ENCODE results near the gene DNAJB5.
A peak's percentile ranks its signal among the peaks of the same experiment; 100 is the strongest.
"Not testable (repeated sequence)": the region's sequence is repeated elsewhere in the genome, so short reads cannot be mapped to it uniquely, and the experiment has no call there.

Gene DNAJB5

GRCh38 chr9:34989003-34989945 lies at the start of gene DNAJB5:
TSS of gene DNAJB5 (plus strand) at chr9:34989745. CDS start at chr9:34990631, 886 bp downstream.
- peak; percentile 100 for DNase-seq (ENCODE audit: low spot score)

DNA sequence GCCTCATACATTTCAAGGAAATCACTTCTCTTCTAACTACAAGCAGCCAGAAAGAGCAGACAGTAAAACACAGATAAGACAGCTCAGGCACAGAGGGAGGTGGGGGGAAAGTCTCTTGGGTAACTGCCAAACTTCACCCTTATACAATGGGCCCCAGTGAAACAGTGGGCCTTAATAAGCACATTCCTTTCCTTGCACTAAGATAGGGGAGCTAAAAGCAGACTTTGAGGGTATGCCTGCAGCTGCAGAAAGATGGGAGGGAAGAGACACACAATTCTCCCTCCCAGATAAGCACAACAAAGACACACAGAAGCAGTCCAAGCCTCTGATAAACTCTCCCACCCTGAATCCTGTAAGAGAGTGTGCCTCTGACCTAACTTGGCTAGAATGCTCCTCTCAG lies 49.6 kb upstream of the DNAJB5 start:
- DNase-seq (ENCODE audit: low spot score): not testable (repeated sequence)

DNA sequence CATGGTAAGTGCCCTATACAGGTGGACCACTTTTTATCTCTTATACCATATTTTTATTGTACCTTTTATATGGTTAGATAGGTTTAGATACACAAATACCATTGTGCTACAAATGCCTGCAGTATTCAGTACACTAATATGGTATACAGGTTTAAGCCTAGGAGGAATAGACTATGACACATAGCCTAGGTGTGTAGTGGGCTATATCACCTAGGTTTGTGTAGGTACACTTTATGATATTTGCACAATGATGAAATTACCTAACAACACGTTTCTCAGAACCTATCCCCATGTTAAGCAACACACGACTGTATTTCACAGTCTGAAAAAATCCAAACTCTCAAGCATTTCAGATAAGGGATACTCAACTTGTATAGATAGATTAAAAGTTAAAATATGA lies 41.1 kb upstream of the DNAJB5 start:
- DNase-seq (ENCODE audit: low spot score): no peak

DNA sequence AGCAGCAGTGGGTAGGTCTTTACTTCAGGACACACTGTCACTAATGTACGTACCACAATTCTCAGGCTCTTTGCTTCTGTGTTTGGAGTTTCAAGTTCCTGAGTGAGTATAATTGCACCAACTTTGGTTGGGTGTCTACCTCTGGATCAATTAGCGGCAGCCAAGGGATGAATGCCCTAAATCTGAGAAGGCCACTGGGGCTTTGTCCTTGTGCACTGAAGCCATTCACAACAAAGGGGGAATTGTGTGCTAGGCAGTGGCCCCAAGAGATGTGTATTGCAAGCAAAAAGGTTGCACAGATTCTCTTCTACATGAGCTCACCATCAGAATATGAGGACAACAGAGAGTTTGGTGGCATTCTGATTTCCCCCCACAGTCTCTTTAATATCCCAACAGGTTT lies 35.3 kb upstream of the DNAJB5 start:
- DNase-seq (ENCODE audit: low spot score): peak; percentile 32

- peak; percentile 29 for DNase-seq (ENCODE audit: low spot score)
These were observed 33.5 kb upstream of the DNAJB5 start for GRCh38 chr9:34956066-34956465.

DNA sequence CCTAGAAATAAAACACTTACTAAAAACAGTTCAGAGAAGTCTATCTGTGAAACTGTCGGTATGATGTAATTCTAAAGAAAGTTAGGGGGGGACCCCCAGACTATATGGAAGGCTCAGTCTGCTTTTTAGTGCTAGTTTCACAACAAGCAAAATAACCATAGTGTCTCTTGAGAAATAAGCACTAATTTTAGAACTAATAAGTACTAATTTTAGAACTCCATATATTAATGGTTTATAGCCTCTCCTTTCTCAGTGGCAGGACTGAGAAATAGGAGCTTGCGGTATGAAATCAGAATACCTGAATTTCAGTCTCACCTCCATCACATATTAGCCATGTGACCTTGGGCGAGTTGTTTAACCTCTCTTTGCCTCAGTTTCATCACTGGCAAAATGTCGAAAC lies 32.9 kb upstream of the DNAJB5 start:
- DNase-seq (ENCODE audit: low spot score): no peak

DNA sequence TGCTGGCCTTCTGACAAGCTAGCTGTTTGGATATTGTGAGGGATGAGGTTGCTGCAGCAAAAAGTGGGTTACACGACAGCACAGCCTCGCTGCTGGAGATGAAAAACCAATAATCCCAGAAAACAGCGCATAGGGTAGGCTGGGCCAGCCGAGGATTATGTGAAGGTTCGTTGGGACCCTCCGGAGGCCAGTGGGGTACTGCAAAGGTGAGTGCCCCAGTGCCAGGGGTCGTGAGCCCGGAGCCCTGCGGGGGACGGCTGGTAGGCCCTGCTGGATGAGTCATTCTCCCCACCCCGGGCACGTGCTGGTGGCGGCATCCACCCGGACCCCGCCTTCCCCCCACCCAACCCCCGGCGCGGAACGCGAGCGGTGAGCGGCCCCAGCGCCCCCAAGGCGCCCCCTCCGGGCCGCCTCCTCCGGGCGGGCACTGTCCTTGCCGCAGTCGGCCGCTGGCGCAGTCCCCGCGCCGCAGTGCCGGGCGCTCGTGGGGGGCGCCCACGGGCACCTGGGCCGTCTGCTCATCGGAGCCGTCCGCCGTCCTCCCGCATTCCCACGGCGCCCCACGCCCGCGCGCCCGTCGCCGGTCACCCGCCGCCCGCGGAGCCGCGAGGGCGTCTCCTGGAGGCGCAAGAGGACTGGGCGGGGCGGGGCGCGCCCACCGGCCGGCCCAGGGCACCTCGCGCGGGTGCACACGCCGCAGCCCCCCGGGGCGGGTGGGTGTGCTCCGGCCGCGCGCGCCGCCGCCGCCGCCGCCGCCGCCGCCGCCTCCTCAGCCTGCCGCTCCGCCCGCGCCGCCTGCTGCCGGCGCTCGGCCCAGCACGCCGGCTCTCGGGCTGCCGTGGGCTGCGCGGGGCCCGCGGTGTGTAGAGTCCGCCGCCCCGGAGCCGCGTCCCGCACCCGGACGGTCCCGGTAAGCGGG lies 31.8 kb upstream of the DNAJB5 start, which contains the start of gene PHF24:
Gene PHF24 (plus strand): TSS at position 794 of the 919 bp plus-strand sequence. CDS start 13,014 bp downstream, outside the sequence.
- no peak for DNase-seq (ENCODE audit: low spot score)

GRCh38 chr9:34958411-34958982 lies 31.0 kb upstream of the DNAJB5 start:
- DNase-seq (ENCODE audit: low spot score): no peak

DNA sequence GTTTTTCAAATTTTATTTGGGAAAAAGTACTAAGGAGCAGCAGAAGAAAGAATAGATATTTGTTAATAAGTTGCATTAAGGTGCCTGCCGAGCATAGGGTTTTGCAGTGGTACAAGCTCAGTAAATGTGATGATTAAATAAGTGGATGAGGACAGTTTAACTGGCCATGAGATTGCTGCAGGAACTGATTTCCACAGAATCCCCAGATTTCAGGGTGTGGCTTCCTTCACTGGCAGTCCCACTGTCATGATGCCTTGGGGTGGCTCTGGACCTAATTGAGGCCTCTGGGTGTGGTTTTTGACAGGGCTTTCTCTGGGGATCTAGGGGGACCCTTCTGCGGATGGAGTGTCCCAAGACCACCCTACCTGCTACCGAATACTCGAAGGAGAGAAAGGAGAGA lies 30.1 kb upstream of the DNAJB5 start:
- no peak for DNase-seq (ENCODE audit: low spot score)

GRCh38 chr9:34961574-34962490 lies 27.7 kb upstream of the DNAJB5 start:
- no peak for DNase-seq (ENCODE audit: low spot score)

DNA sequence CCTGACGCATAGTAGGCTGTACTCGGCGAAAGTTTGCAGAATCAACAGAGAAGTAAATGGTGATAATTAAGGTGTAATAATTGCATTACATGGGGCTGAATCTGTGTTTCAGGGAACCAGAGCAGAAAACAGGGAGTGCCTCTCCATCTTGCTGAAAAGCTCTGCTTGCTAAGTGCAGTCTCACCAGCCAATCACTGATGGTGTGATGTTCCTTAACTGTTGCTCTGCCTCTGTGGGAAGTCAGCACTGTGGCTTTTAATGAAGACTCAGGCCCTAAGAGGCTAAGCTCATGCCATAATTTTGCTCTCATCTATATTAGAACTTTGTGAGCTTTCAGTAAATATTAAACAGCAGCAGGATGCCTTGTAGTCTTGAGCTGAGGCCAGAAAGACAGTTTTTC lies 27.0 kb upstream of the DNAJB5 start:
- no peak for DNase-seq (ENCODE audit: low spot score)

DNA sequence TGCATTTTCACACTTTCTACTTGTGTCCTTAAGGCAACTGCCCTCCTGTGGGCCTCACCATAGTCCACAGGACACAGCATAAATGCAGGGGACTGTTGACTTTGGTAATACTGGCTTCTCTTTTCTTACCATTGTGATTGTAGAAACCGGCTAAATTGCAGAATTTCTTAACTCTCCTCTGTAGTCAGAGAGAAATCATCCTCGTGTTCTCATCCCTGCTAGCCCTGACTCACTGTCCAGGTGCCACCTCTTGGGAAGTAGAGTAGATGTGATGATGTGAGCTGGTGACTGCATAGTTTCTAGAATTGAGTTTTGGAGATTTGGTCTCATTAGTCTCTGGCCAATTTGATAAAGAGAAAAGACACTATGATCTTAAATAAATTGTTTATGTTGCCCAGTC lies 26.0 kb upstream of the DNAJB5 start:
- no peak for DNase-seq (ENCODE audit: low spot score)

DNA sequence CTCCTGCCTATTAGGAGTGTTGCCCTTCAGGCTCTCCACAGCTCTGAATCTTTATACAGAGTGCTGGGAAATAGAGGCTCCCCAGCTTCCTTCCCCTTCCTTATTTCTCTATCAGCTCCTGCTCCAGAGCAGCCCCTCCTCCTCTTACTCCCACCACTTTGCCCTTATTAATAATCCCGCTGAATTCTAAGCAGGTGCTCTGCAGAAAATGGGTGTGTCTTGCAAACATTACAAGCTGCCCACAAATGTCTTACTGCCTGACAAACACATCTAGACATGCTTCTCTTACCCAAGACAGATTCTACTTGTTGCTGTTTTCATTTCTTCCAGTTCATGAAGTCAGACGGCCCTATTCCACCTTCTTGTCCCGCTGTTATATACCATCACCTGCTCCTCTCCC lies 25.1 kb upstream of the DNAJB5 start:
- DNase-seq (ENCODE audit: low spot score): no peak

GRCh38 chr9:34971146-34971811 lies 18.3 kb upstream of the DNAJB5 start:
- DNase-seq (ENCODE audit: low spot score): no peak

GRCh38 chr9:34974664-34975063 lies 14.9 kb upstream of the DNAJB5 start:
- no peak for DNase-seq (ENCODE audit: low spot score)

GRCh38 chr9:34976441-34976840 lies 13.1 kb upstream of the DNAJB5 start:
- DNase-seq (ENCODE audit: low spot score): no peak

- no peak for DNase-seq (ENCODE audit: low spot score)
These were observed 12.6 kb upstream of the DNAJB5 start for GRCh38 chr9:34976992-34977391.

DNA sequence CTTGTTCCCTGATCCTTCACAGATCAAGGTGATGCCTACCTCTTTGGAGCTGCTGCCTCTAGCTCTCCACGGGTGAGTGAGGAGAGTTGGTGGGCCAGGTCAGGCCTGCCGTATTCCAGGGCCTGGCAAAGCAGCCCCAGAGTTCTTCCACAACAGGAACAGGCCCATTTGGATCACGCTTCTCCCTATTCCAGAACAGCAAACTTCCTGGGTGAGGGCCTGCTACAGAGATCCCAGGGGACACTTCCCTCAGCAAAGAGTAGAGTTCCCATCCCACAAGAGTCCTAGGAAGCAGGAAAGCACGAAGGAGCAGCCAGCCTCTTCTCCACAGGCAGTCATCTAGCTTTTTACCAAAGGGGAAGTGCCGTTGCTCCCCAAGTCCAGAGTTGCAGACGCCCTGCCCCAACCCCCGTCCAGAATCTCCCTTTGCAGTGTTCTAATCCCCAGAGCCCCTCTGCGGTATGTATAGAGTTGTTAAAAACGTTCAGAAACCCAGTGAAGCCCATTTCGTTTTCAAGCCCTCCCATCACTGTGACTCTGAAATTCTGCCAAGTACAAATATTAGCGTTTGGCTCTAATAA lies 9.3 kb upstream of the DNAJB5 start:
- DNase-seq (ENCODE audit: low spot score): no peak

DNA sequence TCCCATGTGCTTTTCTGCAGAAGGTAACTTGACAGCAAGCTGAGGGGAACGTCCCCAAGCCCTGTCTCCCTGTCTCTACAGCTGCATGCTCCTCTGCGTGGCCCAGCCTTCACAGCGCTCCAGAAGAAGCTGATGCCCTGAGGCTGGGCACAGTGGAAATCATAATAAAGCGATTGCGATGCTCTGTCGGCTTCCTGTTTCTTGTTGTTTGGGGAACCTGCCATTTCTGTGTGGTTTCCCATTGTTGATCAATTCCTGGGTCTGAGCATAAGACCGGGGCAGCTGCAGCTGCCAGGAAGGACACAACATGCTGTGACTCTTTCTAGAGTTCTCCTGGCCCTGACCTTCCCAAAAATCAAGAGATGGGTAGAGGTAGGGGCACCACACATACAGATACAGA lies 7.2 kb upstream of the DNAJB5 start:
- DNase-seq (ENCODE audit: low spot score): no peak

DNA sequence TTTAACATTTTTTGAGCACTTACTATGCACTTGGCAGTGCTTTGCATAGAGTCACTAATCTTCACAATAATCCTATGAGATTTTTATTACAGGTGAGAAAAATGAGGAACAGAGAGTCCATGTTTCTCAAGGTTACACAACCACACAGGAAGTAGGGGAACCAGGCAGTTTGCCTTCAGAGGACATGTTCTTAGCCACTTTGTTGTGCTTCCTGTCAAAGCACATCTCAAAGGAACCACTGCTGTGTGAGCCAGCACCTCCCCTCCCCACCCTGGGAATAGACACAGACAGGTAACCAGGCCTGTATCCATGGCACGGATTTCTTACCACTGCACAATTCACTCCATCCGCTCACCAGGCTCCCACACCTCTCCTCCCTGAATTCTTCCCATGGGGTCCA lies 6.3 kb upstream of the DNAJB5 start:
- no peak for DNase-seq (ENCODE audit: low spot score)
